Fibroblast of mammary gland (primary cell): ENCODE results near the gene EFEMP1.

Source experiments
- DNase-seq: peaks from one replicate; pipeline ENCODE4 v3.0.0-alpha.2; 2010; ENCODE audit warnings: low read depth
- H3K4me3 ChIP-seq: 2 replicates; pipeline ENCODE4 v1.5.1; 2011; ENCODE audit warnings: low read depth, mild to moderate bottlenecking, low read length, moderate library complexity; ENCODE audit not compliant: control insufficient read depth
- CTCF ChIP-seq: conservative IDR thresholded peaks from 2 replicates; pipeline ENCODE4 v1.5.1; 2011; ENCODE audit warnings: low read depth, low read length, inconsistent platforms; ENCODE audit not compliant: control insufficient read depth, insufficient read depth

The EFEMP1 gene

GRCh38 chr2:55962915-55963314 is 39.3 kb upstream of the EFEMP1 start:
- DNase-seq: peak; percentile 17
- H3K4me3 ChIP-seq: no peak overlapping the region
- no peak for TF ChIP-seq CTCF

- DNase-seq: peak; percentile 75
- H3K4me3 ChIP-seq: no peak overlapping the region
- peak; percentile 75 for TF ChIP-seq CTCF
These were observed 37.8 kb upstream of the EFEMP1 start for GRCh38 chr2:55961318-55961911.

- TF ChIP-seq CTCF: no peak
- no peak overlapping the region for H3K4me3 ChIP-seq
- DNase-seq: no peak
These were observed 35.2 kb upstream of the EFEMP1 start for GRCh38 chr2:55958756-55959155.

- no peak for TF ChIP-seq CTCF
- DNase-seq: peak; percentile 45
- no peak overlapping the region for H3K4me3 ChIP-seq
These were observed 33.6 kb upstream of the EFEMP1 start for GRCh38 chr2:55957142-55957541.

GRCh38 chr2:55954306-55955035 is 30.9 kb upstream of the EFEMP1 start:
- peak overlapping the region; percentile 20 for H3K4me3 ChIP-seq
- DNase-seq: peak; percentile 93

GRCh38 chr2:55952415-55952814 is 28.8 kb upstream of the EFEMP1 start:
- H3K4me3 ChIP-seq: no peak overlapping the region
- no peak for TF ChIP-seq CTCF
- no peak for DNase-seq

More at GRCh38 chr2:55954306-55955035, 30.9 kb upstream of the EFEMP1 start:
- no peak for TF ChIP-seq CTCF
